Omental fat pad (tissue), 4 donors: Measurements from ENCODE around the gene ANKRD44. TPM values are rescaled to one million over a fixed set of nuclear protein-coding genes. Genes with fewer than 3 reads are reported as not detected.
A peak's percentile ranks its signal among the peaks of the same experiment; 100 is the strongest.

Experiments
- ATAC-seq: fragments of 150-250 bp; one replicate; pipeline ENCODE4 v1.9.1; 2016; ENCODE audit warnings: mild to moderate bottlenecking, moderate library complexity; ENCODE audit not compliant: low FRiP score
- DNase-seq: peaks from one replicate; pipeline ENCODE4 v3.0.0-alpha.2; 2019; ENCODE audit warnings: low spot score
- CTCF ChIP-seq, 3 donors: fragments of 450-650 bp; IDR thresholded peaks; one replicate each; pipeline ENCODE4 v1.5.1; 2016 to 2017; ENCODE audit warnings: antibody characterized with exemption in 3 of 3, mild to moderate bottlenecking in 3 of 3, moderate library complexity in 2 of 3
- total RNA-seq, 4 donors: library from RNA; depleted of rRNA; stranded (reverse); fragments of >200 nt; gene quantifications; one replicate each; pipeline ENCODE4 v1.1.0, GENCODE V29; 2016

Gene ANKRD44
- total RNA-seq, 4 donors from 2014 or later: 18.4 to 56.3 (median 30.1) TPM

- TF ChIP-seq CTCF (IDR thresholded peaks at IDR 0.05): no peak
- DNase-seq: no peak
- ATAC-seq: no peak
Measured at GRCh38 chr2:196988639-196989038, 321.9 kb downstream of the ANKRD44 start.

GRCh38 chr2:196987649-196988364, 322.8 kb downstream of the ANKRD44 start:
- TF ChIP-seq CTCF (IDR thresholded peaks at IDR 0.05): no peak
- peak; percentile 95 for ATAC-seq
- DNase-seq: no peak

GRCh38 chr2:196987298-196987648, 323.3 kb downstream of the ANKRD44 start:
- TF ChIP-seq CTCF (IDR thresholded peaks at IDR 0.05): no peak
- DNase-seq (no peak), ATAC-seq (no peak)

GRCh38 chr2:196985511-196986183, 324.9 kb downstream of the ANKRD44 start:
- no peak for ATAC-seq
- DNase-seq: no peak
- TF ChIP-seq CTCF (IDR thresholded peaks at IDR 0.05): no peak

- DNase-seq (no peak), ATAC-seq (no peak)
- no peak for TF ChIP-seq CTCF (IDR thresholded peaks at IDR 0.05)
Measured at GRCh38 chr2:196984903-196985302, 325.7 kb downstream of the ANKRD44 start.

- no peak for TF ChIP-seq CTCF (IDR thresholded peaks at IDR 0.05)
- ATAC-seq (no peak), DNase-seq (no peak)
Measured at GRCh38 chr2:196983934-196984333, 326.6 kb downstream of the ANKRD44 start.

GRCh38 chr2:196980473-196980872, 330.1 kb downstream of the ANKRD44 start:
- no peak for DNase-seq
- ATAC-seq: no peak
- TF ChIP-seq CTCF (IDR thresholded peaks at IDR 0.05): no peak
